ENCODE data around the gene WDR5B.
"Not testable (repeated sequence)": the region's sequence is repeated elsewhere in the genome, so short reads cannot be mapped to it uniquely, and the experiment has no call there.

Gene WDR5B

GRCh38 chr3:122415762-122416654 is at the start of gene WDR5B:
WDR5B (minus strand) TSS chr3:122416062; CDS start chr3:122415528, 534 bp downstream.
- H3K9ac ChIP-seq (ENCODE audit: low read length): peak within 1 kb of the TSS; percentile 95
- peak; percentile 99 for DNase-seq (ENCODE audit: low read depth)
- H3K36me3 ChIP-seq (ENCODE audit: control insufficient read depth, insufficient read depth, low read length, severe bottlenecking): peaks cover 5% of the 10 kb centered on the region
- H3K4me1 ChIP-seq (ENCODE audit: control insufficient read depth, insufficient read depth, low read length): peaks cover 22% of the 10 kb centered on the region
- no peaks in the 10 kb centered on the region for H3K9me3 ChIP-seq (ENCODE audit: control insufficient read depth, low read length)
- H3K4me3 ChIP-seq (ENCODE audit: low read length): peak within 1 kb of the TSS; percentile 100
- H3K27me3 ChIP-seq (replicated peaks; ENCODE audit: control insufficient read depth, insufficient read depth, low read length): no peaks in the 10 kb centered on the region

- Histone ChIP-seq H3K36me3 (ENCODE audit: control insufficient read depth, insufficient read depth, low read length, severe bottlenecking) (peaks cover 60% of the 10 kb centered on the region), H3K9ac (ENCODE audit: low read length) (no peak overlapping the region), H3K4me1 (ENCODE audit: control insufficient read depth, insufficient read depth, low read length) (no peaks in the 10 kb centered on the region), H3K9me3 (ENCODE audit: control insufficient read depth, low read length) (no peaks in the 10 kb centered on the region), H3K4me3 (ENCODE audit: low read length) (no peak overlapping the region), H3K27me3 (replicated peaks; ENCODE audit: control insufficient read depth, insufficient read depth, low read length) (no peaks in the 10 kb centered on the region)
- no peak for DNase-seq (ENCODE audit: low read depth)
Observed at GRCh38 chr3:122464659-122465058, 48.8 kb upstream of the WDR5B start.

- Histone ChIP-seq H3K4me1 (ENCODE audit: control insufficient read depth, insufficient read depth, low read length) (no peaks in the 10 kb centered on the region), H3K36me3 (ENCODE audit: control insufficient read depth, insufficient read depth, low read length, severe bottlenecking) (peaks cover 82% of the 10 kb centered on the region), H3K4me3 (ENCODE audit: low read length) (no peak overlapping the region), H3K27me3 (replicated peaks; ENCODE audit: control insufficient read depth, insufficient read depth, low read length) (no peaks in the 10 kb centered on the region), H3K9me3 (ENCODE audit: control insufficient read depth, low read length) (no peaks in the 10 kb centered on the region), H3K9ac (ENCODE audit: low read length) (no peak overlapping the region)
- no peak for DNase-seq (ENCODE audit: low read depth)
Observed at GRCh38 chr3:122462406-122462805, 46.5 kb upstream of the WDR5B start.

GRCh38 chr3:122461806-122462205 is 45.9 kb upstream of the WDR5B start:
- H3K9me3 ChIP-seq (ENCODE audit: control insufficient read depth, low read length): no peaks in the 10 kb centered on the region
- no peak overlapping the region for H3K4me3 ChIP-seq (ENCODE audit: low read length)
- DNase-seq (ENCODE audit: low read depth): no peak
- peaks cover 1% of the 10 kb centered on the region for H3K4me1 ChIP-seq (ENCODE audit: control insufficient read depth, insufficient read depth, low read length)
- no peak overlapping the region for H3K9ac ChIP-seq (ENCODE audit: low read length)
- H3K27me3 ChIP-seq (replicated peaks; ENCODE audit: control insufficient read depth, insufficient read depth, low read length): no peaks in the 10 kb centered on the region
- peaks cover 88% of the 10 kb centered on the region for H3K36me3 ChIP-seq (ENCODE audit: control insufficient read depth, insufficient read depth, low read length, severe bottlenecking)

GRCh38 chr3:122458992-122459391 is 43.1 kb upstream of the WDR5B start:
- no peak overlapping the region for H3K9ac ChIP-seq (ENCODE audit: low read length)
- no peaks in the 10 kb centered on the region for H3K9me3 ChIP-seq (ENCODE audit: control insufficient read depth, low read length)
- H3K4me3 ChIP-seq (ENCODE audit: low read length): no peak overlapping the region
- H3K36me3 ChIP-seq (ENCODE audit: control insufficient read depth, insufficient read depth, low read length, severe bottlenecking): peaks cover 87% of the 10 kb centered on the region
- DNase-seq (ENCODE audit: low read depth): peak; percentile 82
- peaks cover 5% of the 10 kb centered on the region for H3K4me1 ChIP-seq (ENCODE audit: control insufficient read depth, insufficient read depth, low read length)
- no peaks in the 10 kb centered on the region for H3K27me3 ChIP-seq (replicated peaks; ENCODE audit: control insufficient read depth, insufficient read depth, low read length)

- Histone ChIP-seq H3K4me1 (ENCODE audit: control insufficient read depth, insufficient read depth, low read length) (peaks cover 5% of the 10 kb centered on the region), H3K9ac (ENCODE audit: low read length) (no peak overlapping the region), H3K4me3 (ENCODE audit: low read length) (no peak overlapping the region), H3K27me3 (replicated peaks; ENCODE audit: control insufficient read depth, insufficient read depth, low read length) (no peaks in the 10 kb centered on the region), H3K36me3 (ENCODE audit: control insufficient read depth, insufficient read depth, low read length, severe bottlenecking) (peaks cover 91% of the 10 kb centered on the region), H3K9me3 (ENCODE audit: control insufficient read depth, low read length) (no peaks in the 10 kb centered on the region)
- DNase-seq (ENCODE audit: low read depth): no peak
Observed at GRCh38 chr3:122457706-122458105, 41.8 kb upstream of the WDR5B start.

- Histone ChIP-seq H3K4me1 (ENCODE audit: control insufficient read depth, insufficient read depth, low read length) (peaks cover 8% of the 10 kb centered on the region), H3K9ac (ENCODE audit: low read length) (no peak overlapping the region), H3K9me3 (ENCODE audit: control insufficient read depth, low read length) (no peaks in the 10 kb centered on the region), H3K36me3 (ENCODE audit: control insufficient read depth, insufficient read depth, low read length, severe bottlenecking) (peaks cover 87% of the 10 kb centered on the region), H3K4me3 (ENCODE audit: low read length) (no peak overlapping the region), H3K27me3 (replicated peaks; ENCODE audit: control insufficient read depth, insufficient read depth, low read length) (no peaks in the 10 kb centered on the region)
- no peak for DNase-seq (ENCODE audit: low read depth)
Observed at GRCh38 chr3:122456074-122456473, 40.2 kb upstream of the WDR5B start.

GRCh38 chr3:122451371-122451770 is 35.5 kb upstream of the WDR5B start:
- peaks cover 71% of the 10 kb centered on the region for H3K36me3 ChIP-seq (ENCODE audit: control insufficient read depth, insufficient read depth, low read length, severe bottlenecking)
- no peak for DNase-seq (ENCODE audit: low read depth)
- no peaks in the 10 kb centered on the region for H3K9me3 ChIP-seq (ENCODE audit: control insufficient read depth, low read length)

GRCh38 chr3:122448218-122448617 is 32.4 kb upstream of the WDR5B start:
- peaks cover 62% of the 10 kb centered on the region for H3K36me3 ChIP-seq (ENCODE audit: control insufficient read depth, insufficient read depth, low read length, severe bottlenecking)

More at GRCh38 chr3:122451371-122451770, 35.5 kb upstream of the WDR5B start:
- Histone ChIP-seq H3K9ac (ENCODE audit: low read length) (no peak overlapping the region), H3K27me3 (replicated peaks; ENCODE audit: control insufficient read depth, insufficient read depth, low read length) (no peaks in the 10 kb centered on the region), H3K4me3 (ENCODE audit: low read length) (no peak overlapping the region), H3K4me1 (ENCODE audit: control insufficient read depth, insufficient read depth, low read length) (peaks cover 2% of the 10 kb centered on the region)

GRCh38 chr3:122444491-122444887 is 28.6 kb upstream of the WDR5B start:
- DNase-seq (ENCODE audit: low read depth); H3K4me3 ChIP-seq (ENCODE audit: low read length); H3K9ac ChIP-seq (ENCODE audit: low read length); H3K9me3 ChIP-seq (ENCODE audit: control insufficient read depth, low read length); H3K27me3 ChIP-seq (replicated peaks; ENCODE audit: control insufficient read depth, insufficient read depth, low read length); H3K4me1 ChIP-seq (ENCODE audit: control insufficient read depth, insufficient read depth, low read length): not testable (repeated sequence)
- H3K36me3 ChIP-seq (ENCODE audit: control insufficient read depth, insufficient read depth, low read length, severe bottlenecking): peaks cover 61% of the 10 kb centered on the region

More at GRCh38 chr3:122448218-122448617, 32.4 kb upstream of the WDR5B start:
- H3K9ac ChIP-seq (ENCODE audit: low read length); H3K9me3 ChIP-seq (ENCODE audit: control insufficient read depth, low read length); DNase-seq (ENCODE audit: low read depth); H3K4me3 ChIP-seq (ENCODE audit: low read length); H3K27me3 ChIP-seq (replicated peaks; ENCODE audit: control insufficient read depth, insufficient read depth, low read length); H3K4me1 ChIP-seq (ENCODE audit: control insufficient read depth, insufficient read depth, low read length): not testable (repeated sequence)

- not testable (repeated sequence) for H3K9me3 ChIP-seq (ENCODE audit: control insufficient read depth, low read length); H3K27me3 ChIP-seq (replicated peaks; ENCODE audit: control insufficient read depth, insufficient read depth, low read length); H3K4me1 ChIP-seq (ENCODE audit: control insufficient read depth, insufficient read depth, low read length); H3K9ac ChIP-seq (ENCODE audit: low read length); DNase-seq (ENCODE audit: low read depth); H3K4me3 ChIP-seq (ENCODE audit: low read length)
- peaks cover 61% of the 10 kb centered on the region for H3K36me3 ChIP-seq (ENCODE audit: control insufficient read depth, insufficient read depth, low read length, severe bottlenecking)
Observed at GRCh38 chr3:122443762-122444490, 28.1 kb upstream of the WDR5B start.

Data from adipocyte (in vitro differentiated cells).